Esophagus muscularis mucosa (tissue), 4 donors: ENCODE measurements around the gene TMEM109.

ENCODE experiments used
- CTCF ChIP-seq, 3 experiments: fragments of 200-600 bp in 2 of 3; fragments of 450-650 bp in 1 of 3; sonication (generic) in 2 of 3; IDR thresholded peaks; one replicate each; pipeline ENCODE4 v1.5.1; 2017 to 2019; ENCODE audit warnings: antibody characterized with exemption in 3 of 3, mild to moderate bottlenecking in 2 of 3, moderate library complexity in 1 of 3
- EP300 ChIP-seq: sonication (generic); formaldehyde crosslinking; IDR thresholded peaks from one replicate; pipeline ENCODE4 v1.6.1; 2017; ENCODE audit warnings: antibody characterized with exemption
- POLR2A ChIP-seq: fragments of 450-650 bp; IDR thresholded peaks from one replicate; pipeline ENCODE4 v1.6.1; 2017; ENCODE audit warnings: antibody characterized with exemption, moderate library complexity, mild to moderate bottlenecking, low read depth

GRCh38 chr11:60910281-60910687 lies 3.7 kb upstream of the TMEM109 start:
- TF ChIP-seq POLR2A (no peak), CTCF (IDR thresholded peaks at IDR 0.05) (no peak), EP300 (no peak)
